ENCODE measurements around the gene EP400. TPM values are rescaled to one million over a fixed set of nuclear protein-coding genes. Genes with fewer than 3 reads are reported as not detected.

EP400 gene
- total and polyA plus RNA-seq, 9 of the 15 experiments (the other 6 are each of a cell fraction or from before 2014, with no cell fraction given): 4.5 to 58.0 (median 7.0) TPM

GRCh38 chr12:132020292-132020691 lies 70.5 kb downstream of the EP400 start:
- no peak overlapping the region for H3K27ac ChIP-seq (ENCODE audit: extremely low read depth, low read depth, low read length)
- POLR2A ChIA-PET: interaction anchor here (0.6 to 1.4 kb wide), 3 partner anchors 8 to 17 kb away, joined by 3 to 4 read pairs (median 3); no protein-coding TSS in a partner anchor
- intact Hi-C loops (cut with micrococcal nuclease) (no loop called here), in situ Hi-C loops (cut with MboI) (no loop called here)
- no peak for FAIRE-seq
- H3K4me2 ChIP-seq (ENCODE audit: insufficient read depth, low read length): no peak overlapping the region
- CTCF ChIA-PET (ENCODE audit: low intra/inter-chr PET ratio): no interaction called here
- no peaks in the 10 kb centered on the region for H3K27me3 ChIP-seq (ENCODE audit: control insufficient read depth in 2 of 2, insufficient read depth in 2 of 2, low read length in 2 of 2)
- H3K4me3 ChIP-seq: no peak overlapping the region
- H3K9ac ChIP-seq (ENCODE audit: insufficient read depth in 1 of 2, low read depth in 2 of 2, low read length in 2 of 2): no peak overlapping the region
- no peak for ATAC-seq
- no peaks in the 10 kb centered on the region; the same call in 1 of the 2 replicates for H4K20me1 ChIP-seq (replicated peaks; ENCODE audit: control insufficient read depth, insufficient read depth, low read length)
- H3K36me3 ChIP-seq (ENCODE audit: control insufficient read depth, insufficient read depth, low read length): peaks cover 89% of the 10 kb centered on the region
- H3K4me1 ChIP-seq (replicated peaks in 1 of 2; ENCODE audit: control insufficient read depth in 2 of 2, insufficient read depth in 2 of 2, low read length in 2 of 2): peaks cover 0 to 3% of the 10 kb centered on the region in 2 experiments; a peak in 1 of 5 replicates
- no peaks in the 10 kb centered on the region for H3K79me2 ChIP-seq (ENCODE audit: control insufficient read depth, insufficient read depth, low read length)
- 96% methylated on average over 9 of the region's 9 CpGs for WGBS (ENCODE audit: insufficient coverage, low coverage, missing lambda C conversion rate)
- no peaks in the 10 kb centered on the region for H3K9me3 ChIP-seq (replicated peaks; ENCODE audit: control insufficient read depth, insufficient read depth, low read depth, low read length)
- H3K9me1 ChIP-seq (ENCODE audit: control insufficient read depth, insufficient read depth, low read length): no peaks in the 10 kb centered on the region
- no TSS peak for BruUV-seq (replicated peaks)
- no peak for DNase-seq (ENCODE audit: extremely low read depth in 1 of 4, low spot score in 3 of 4)
- H2AFZ ChIP-seq (ENCODE audit: low read depth, low read length): no peak overlapping the region
- TF ChIP-seq MITF (IDR thresholded peaks at IDR 0.05) (no peak), ZKSCAN8 (CRISPR knock-in tag; IDR thresholded peaks at IDR 0.05) (no peak), ZBTB9 (CRISPR knock-in tag; IDR thresholded peaks at IDR 0.05) (no peak), RBBP5 (IDR thresholded peaks at IDR 0.05; ENCODE audit: borderline replicate concordance, insufficient read depth, low read length, poor library complexity, severe bottlenecking) (no peak), ATF3 (IDR thresholded peaks at IDR 0.05) (no peak), ATF3 (CRISPR knock-in tag; conservative IDR thresholded peaks at IDR 0.05) (no peak), IFI16 (CRISPR knock-in tag; IDR thresholded peaks at IDR 0.05) (no peak), BCLAF1 (IDR thresholded peaks at IDR 0.05; ENCODE audit: borderline replicate concordance in 1 of 2, control insufficient read depth in 1 of 2, low read depth in 2 of 2, low read length in 1 of 2) (no peak), USF2 (CRISPR knock-in tag; IDR thresholded peaks at IDR 0.05) (no peak), COPS2 (conservative IDR thresholded peaks at IDR 0.05) (no peak), NFIC (IDR thresholded peaks at IDR 0.05) (no peak), TAF15 (IDR thresholded peaks at IDR 0.05; ENCODE audit: low read depth, low read length) (no peak), DLX4 (CRISPR knock-in tag; IDR thresholded peaks at IDR 0.05) (no peak), PHB2 (IDR thresholded peaks at IDR 0.05; ENCODE audit: low read depth) (no peak), ZC3H11A (IDR thresholded peaks at IDR 0.05; ENCODE audit: low read depth, low read length) (no peak)
